Endodermal cell (in vitro differentiated cells): ENCODE measurements around the gene ATP10B. TPM values are rescaled to one million over a fixed set of nuclear protein-coding genes. Genes with fewer than 3 reads are reported as not detected.

Experiments
- DNase-seq: peaks from one replicate; pipeline ENCODE4 v3.0.0-alpha.2; 2017
- H3K27ac ChIP-seq: 2 replicates; pipeline ENCODE4 v1.5.1; 2013; ENCODE audit warnings: mild to moderate bottlenecking, low read depth, low read length, moderate library complexity
- H3K27me3 ChIP-seq: 2 replicates; pipeline ENCODE4 v1.6.1; 2013; ENCODE audit warnings: mild to moderate bottlenecking, low read length, moderate library complexity; ENCODE audit not compliant: insufficient read depth, control insufficient read depth, poor library complexity, severe bottlenecking
- H3K36me3 ChIP-seq: 2 replicates; pipeline ENCODE4 v1.7.0; 2013; ENCODE audit warnings: mild to moderate bottlenecking, low read length, moderate library complexity; ENCODE audit not compliant: control insufficient read depth, insufficient read depth
- H3K4me1 ChIP-seq: one replicate; pipeline ENCODE4 v1.7.0; 2013; ENCODE audit warnings: low read length; ENCODE audit not compliant: control insufficient read depth, insufficient read depth
- H3K4me3 ChIP-seq: 2 replicates; pipeline ENCODE4 v1.5.1; 2013; ENCODE audit warnings: mild to moderate bottlenecking, low read length, moderate library complexity
- H3K9ac ChIP-seq: 2 replicates; pipeline ENCODE4 v1.6.1; 2013; ENCODE audit warnings: mild to moderate bottlenecking, low read length, moderate library complexity; ENCODE audit not compliant: poor library complexity, severe bottlenecking; ENCODE audit errors: extremely low read depth
- H3K9me3 ChIP-seq: 2 replicates; pipeline ENCODE4 v1.6.1; 2013; ENCODE audit warnings: mild to moderate bottlenecking, low read length, moderate library complexity; ENCODE audit not compliant: control insufficient read depth
- H3K27ac Mint-ChIP-seq: 2 replicates; pipeline ENCODE4 v1.8.0; 2020; ENCODE audit warnings: mixed read lengths
- H3K27me3 Mint-ChIP-seq: 2 replicates; pipeline ENCODE4 v1.8.0; 2021; ENCODE audit warnings: mild to moderate bottlenecking, mixed read lengths; ENCODE audit not compliant: insufficient read depth
- H3K36me3 Mint-ChIP-seq: 2 replicates; pipeline ENCODE4 v1.8.0; 2020; ENCODE audit warnings: low read depth, mixed read lengths
- H3K4me1 Mint-ChIP-seq: 2 replicates; pipeline ENCODE4 v1.8.0; 2020; ENCODE audit warnings: mixed read lengths
- H3K4me3 Mint-ChIP-seq: 2 replicates; pipeline ENCODE4 v1.8.0; 2020; ENCODE audit warnings: mild to moderate bottlenecking, moderate library complexity, mixed read lengths
- H3K9me3 Mint-ChIP-seq: 2 replicates; pipeline ENCODE4 v1.8.0; 2020; ENCODE audit warnings: mild to moderate bottlenecking, mixed read lengths
- CTCF ChIP-seq: fragments of 200-600 bp; sonication (generic); conservative IDR thresholded peaks from 2 replicates; pipeline ENCODE4 v1.5.0; 2021; ENCODE audit warnings: antibody characterized with exemption, mild to moderate bottlenecking
- WGBS, 2 experiments: methylation state at CpG; one replicate each; pipeline versions ENCODE4 v1.1.5 to v1.1.7; 2013; ENCODE audit warnings: missing lambda C conversion rate in 2 of 2, mixed read lengths in 1 of 2; ENCODE audit not compliant: insufficient coverage in 1 of 2, insufficient read length in 1 of 2; 5-methylcytosine and 5-hydroxymethylcytosine counted together
- total RNA-seq, 2 donors: library from RNA; stranded (reverse); fragmentation: NEBNext Ultra II Directional in 1 of 2; extraction: Animal tissue kit (Norgen Biotek cat#: 25700) in 1 of 2; gene quantifications; 2 replicates in 1 of 2; 3 replicates in 1 of 2; pipeline ENCODE4 v1.2.1, GENCODE V29; 2021

The ATP10B gene
- total RNA-seq, 2 donors from 2014 or later: 0.15 to 0.38 TPM

- no peak for TF ChIP-seq CTCF
- Histone ChIP-seq H3K9me3 (no peaks in the 10 kb centered on the region), H3K9ac (no peak overlapping the region), H3K27ac (no peak overlapping the region), H3K36me3 (no peaks in the 10 kb centered on the region), H3K27me3 (peaks cover 27% of the 10 kb centered on the region), H3K4me3 (no peak overlapping the region), H3K4me1 (no peaks in the 10 kb centered on the region)
- peak; percentile 17 for DNase-seq
- Mint-ChIP-seq H3K27ac (no peak overlapping the region), H3K36me3 (no peaks in the 10 kb centered on the region), H3K4me1 (no peaks in the 10 kb centered on the region), H3K27me3 (peaks cover 19% of the 10 kb centered on the region), H3K9me3 (no peaks in the 10 kb centered on the region), H3K4me3 (no peak overlapping the region)
- 91 to 95% methylated on average over 2 to 3 of the region's 3 CpGs for WGBS, 2 experiments
Measured at GRCh38 chr5:160555581-160555970, 296.4 kb downstream of the ATP10B start.

- peaks cover 18% of the 10 kb centered on the region for H3K27me3 Mint-ChIP-seq
- Histone ChIP-seq H3K9ac (no peak overlapping the region), H3K9me3 (no peaks in the 10 kb centered on the region), H3K36me3 (no peaks in the 10 kb centered on the region), H3K4me3 (no peak overlapping the region), H3K27me3 (peaks cover 34% of the 10 kb centered on the region), H3K27ac (no peak overlapping the region), H3K4me1 (peaks cover 5% of the 10 kb centered on the region)
- H3K36me3 Mint-ChIP-seq: no peaks in the 10 kb centered on the region
- no peak overlapping the region for H3K4me3 Mint-ChIP-seq
- TF ChIP-seq CTCF: no peak
- H3K4me1 Mint-ChIP-seq: peaks cover 11% of the 10 kb centered on the region
- no peaks in the 10 kb centered on the region for H3K9me3 Mint-ChIP-seq
- H3K27ac Mint-ChIP-seq: no peak overlapping the region
- DNase-seq: no peak
Measured at GRCh38 chr5:160550075-160550474, 301.9 kb downstream of the ATP10B start.

GRCh38 chr5:160548949-160549645 lies 302.9 kb downstream of the ATP10B start:
- Histone ChIP-seq H3K9me3 (no peaks in the 10 kb centered on the region), H3K4me1 (peaks cover 5% of the 10 kb centered on the region), H3K9ac (no peak overlapping the region), H3K27ac (no peak overlapping the region), H3K27me3 (peaks cover 33% of the 10 kb centered on the region), H3K36me3 (no peaks in the 10 kb centered on the region), H3K4me3 (no peak overlapping the region)
- Mint-ChIP-seq H3K9me3 (no peaks in the 10 kb centered on the region), H3K27me3 (peaks cover 17% of the 10 kb centered on the region), H3K27ac (no peak overlapping the region), H3K36me3 (no peaks in the 10 kb centered on the region), H3K4me3 (no peak overlapping the region), H3K4me1 (peaks cover 11% of the 10 kb centered on the region)
- no peak for DNase-seq
- WGBS, 2 experiments: 95 to 98% methylated on average over 4 of the region's 4 CpGs
- no peak for TF ChIP-seq CTCF
